HG02763 (cell line): ENCODE results near the gene PHYKPL.

Source experiments
- ATAC-seq: cut with Tn5 transposase; IDR thresholded peaks from one replicate; pipeline ENCODE4 v1.9.1; 2021; ENCODE audit warnings: mild to moderate bottlenecking, moderate library complexity; ENCODE audit not compliant: unreplicated experiment

PHYKPL gene

GRCh38 chr5:178232124-178232919, at the start of gene PHYKPL:
Gene PHYKPL (minus strand): TSS chr5:178232802. CDS start chr5:178232550, 252 bp downstream.
- peak; percentile 68 for ATAC-seq

- ATAC-seq: no peak
Observed at GRCh38 chr5:178282391-178282790, 49.8 kb upstream of the PHYKPL start.

GRCh38 chr5:178281331-178281730, 48.7 kb upstream of the PHYKPL start:
- ATAC-seq: no peak

GRCh38 chr5:178280631-178281030, 48.0 kb upstream of the PHYKPL start:
- no peak for ATAC-seq

GRCh38 chr5:178279723-178280438, 47.3 kb upstream of the PHYKPL start:
- ATAC-seq: peak; percentile 65

GRCh38 chr5:178279026-178279722, 46.6 kb upstream of the PHYKPL start:
- ATAC-seq: no peak

- no peak for ATAC-seq
Observed at GRCh38 chr5:178278358-178279023, 45.9 kb upstream of the PHYKPL start.

GRCh38 chr5:178277866-178278265, 45.3 kb upstream of the PHYKPL start:
- no peak for ATAC-seq

GRCh38 chr5:178277346-178277745, 44.7 kb upstream of the PHYKPL start:
- no peak for ATAC-seq

- ATAC-seq: no peak
Observed at GRCh38 chr5:178274781-178275537, 42.4 kb upstream of the PHYKPL start.

GRCh38 chr5:178273665-178274541, 41.3 kb upstream of the PHYKPL start:
- no peak for ATAC-seq

- ATAC-seq: no peak
Observed at GRCh38 chr5:178273041-178273440, 40.4 kb upstream of the PHYKPL start.

GRCh38 chr5:178272591-178272990, 40.0 kb upstream of the PHYKPL start:
- ATAC-seq: no peak

GRCh38 chr5:178271726-178272479, 39.3 kb upstream of the PHYKPL start:
- no peak for ATAC-seq

- ATAC-seq: no peak
Observed at GRCh38 chr5:178271231-178271630, 38.6 kb upstream of the PHYKPL start.

- ATAC-seq: no peak
Observed at GRCh38 chr5:178269499-178269898, 36.9 kb upstream of the PHYKPL start.

- ATAC-seq: no peak
Observed at GRCh38 chr5:178267876-178268275, 35.3 kb upstream of the PHYKPL start.

- ATAC-seq: no peak
Observed at GRCh38 chr5:178267245-178267644, 34.6 kb upstream of the PHYKPL start.

GRCh38 chr5:178266581-178266980, 34.0 kb upstream of the PHYKPL start:
- no peak for ATAC-seq
